Measurements from ENCODE around the gene ITPR2.

DNA sequence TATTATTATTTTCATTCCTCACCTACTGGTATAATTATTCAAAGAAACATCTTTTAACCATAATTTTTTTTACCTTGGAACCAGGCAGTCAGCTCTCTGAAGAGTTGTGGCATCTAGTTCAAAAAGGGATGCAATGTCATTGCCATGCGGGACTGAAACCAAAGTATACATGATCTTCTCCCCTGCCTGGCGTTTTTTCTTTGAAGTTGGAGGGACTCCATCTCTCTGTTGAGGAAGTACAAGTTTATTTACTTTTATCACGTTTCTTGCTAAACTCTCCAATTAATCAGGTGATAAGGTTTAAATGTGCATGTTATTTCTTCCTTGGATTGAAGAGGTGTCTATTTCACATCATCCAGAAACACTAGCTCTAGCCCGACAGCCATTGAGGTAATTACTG is 146.6 kb downstream of the ITPR2 start:
- TF ChIP-seq JUND (IDR thresholded peaks at IDR 0.05) = no peak
- TF ChIP-seq FOXM1 (IDR thresholded peaks at IDR 0.05; ENCODE audit: low read depth) = no peak
- TF ChIP-seq GATA2 (CRISPR knock-in tag; IDR thresholded peaks at IDR 0.05) = no peak
- no peak for TF ChIP-seq RAD21 (IDR thresholded peaks at IDR 0.05; ENCODE audit: low read length)
- TF ChIP-seq POLR2AphosphoS5 (IDR thresholded peaks at IDR 0.05; ENCODE audit: low read depth, low read length) = no peak
- TF ChIP-seq, protein P1, sequence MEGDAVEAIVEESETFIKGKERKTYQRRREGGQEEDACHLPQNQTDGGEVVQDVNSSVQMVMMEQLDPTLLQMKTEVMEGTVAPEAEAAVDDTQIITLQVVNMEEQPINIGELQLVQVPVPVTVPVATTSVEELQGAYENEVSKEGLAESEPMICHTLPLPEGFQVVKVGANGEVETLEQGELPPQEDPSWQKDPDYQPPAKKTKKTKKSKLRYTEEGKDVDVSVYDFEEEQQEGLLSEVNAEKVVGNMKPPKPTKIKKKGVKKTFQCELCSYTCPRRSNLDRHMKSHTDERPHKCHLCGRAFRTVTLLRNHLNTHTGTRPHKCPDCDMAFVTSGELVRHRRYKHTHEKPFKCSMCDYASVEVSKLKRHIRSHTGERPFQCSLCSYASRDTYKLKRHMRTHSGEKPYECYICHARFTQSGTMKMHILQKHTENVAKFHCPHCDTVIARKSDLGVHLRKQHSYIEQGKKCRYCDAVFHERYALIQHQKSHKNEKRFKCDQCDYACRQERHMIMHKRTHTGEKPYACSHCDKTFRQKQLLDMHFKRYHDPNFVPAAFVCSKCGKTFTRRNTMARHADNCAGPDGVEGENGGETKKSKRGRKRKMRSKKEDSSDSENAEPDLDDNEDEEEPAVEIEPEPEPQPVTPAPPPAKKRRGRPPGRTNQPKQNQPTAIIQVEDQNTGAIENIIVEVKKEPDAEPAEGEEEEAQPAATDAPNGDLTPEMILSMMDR (IDR thresholded peaks at IDR 0.05) = no peak
- TF ChIP-seq, protein P2, sequence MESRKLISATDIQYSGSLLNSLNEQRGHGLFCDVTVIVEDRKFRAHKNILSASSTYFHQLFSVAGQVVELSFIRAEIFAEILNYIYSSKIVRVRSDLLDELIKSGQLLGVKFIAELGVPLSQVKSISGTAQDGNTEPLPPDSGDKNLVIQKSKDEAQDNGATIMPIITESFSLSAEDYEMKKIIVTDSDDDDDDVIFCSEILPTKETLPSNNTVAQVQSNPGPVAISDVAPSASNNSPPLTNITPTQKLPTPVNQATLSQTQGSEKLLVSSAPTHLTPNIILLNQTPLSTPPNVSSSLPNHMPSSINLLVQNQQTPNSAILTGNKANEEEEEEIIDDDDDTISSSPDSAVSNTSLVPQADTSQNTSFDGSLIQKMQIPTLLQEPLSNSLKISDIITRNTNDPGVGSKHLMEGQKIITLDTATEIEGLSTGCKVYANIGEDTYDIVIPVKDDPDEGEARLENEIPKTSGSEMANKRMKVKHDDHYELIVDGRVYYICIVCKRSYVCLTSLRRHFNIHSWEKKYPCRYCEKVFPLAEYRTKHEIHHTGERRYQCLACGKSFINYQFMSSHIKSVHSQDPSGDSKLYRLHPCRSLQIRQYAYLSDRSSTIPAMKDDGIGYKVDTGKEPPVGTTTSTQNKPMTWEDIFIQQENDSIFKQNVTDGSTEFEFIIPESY (IDR thresholded peaks at IDR 0.05; ENCODE audit: borderline replicate concordance, low read depth) = no peak
- TF ChIP-seq MXI1 (IDR thresholded peaks at IDR 0.05; ENCODE audit: low read depth, low read length) = no peak
- TF ChIP-seq SIN3A (IDR thresholded peaks at IDR 0.05; ENCODE audit: borderline replicate concordance, low read depth, low read length) = no peak
- TF ChIP-seq TCF12 (IDR thresholded peaks at IDR 0.05) = no peak
- TF ChIP-seq EP300 (IDR thresholded peaks at IDR 0.05; ENCODE audit: borderline replicate concordance in 1 of 2, low read depth in 1 of 2, low read length in 1 of 2) = no peak
- TF ChIP-seq CHD2 (IDR thresholded peaks at IDR 0.05; ENCODE audit: low read length, partially characterized antibody) = no peak
- no peak for TF ChIP-seq YY1 (IDR thresholded peaks at IDR 0.05; ENCODE audit: low read depth)
- TF ChIP-seq GABPA (IDR thresholded peaks at IDR 0.05; ENCODE audit: low read depth) = no peak
